GM18526 (cell line): ENCODE results near the gene MYL9.

Experiments
- POLR2A ChIP-seq: IDR thresholded peaks from 3 replicates; pipeline ENCODE4 v1.6.1; 2011; ENCODE audit not compliant: insufficient read length; ENCODE audit errors: extremely low read depth

The MYL9 gene

GRCh38 chr20:36541768-36542488 is 609 bp downstream of the MYL9 start:
- no peak for TF ChIP-seq POLR2A

GRCh38 chr20:36542516-36543183 is 1.3 kb downstream of the MYL9 start:
- no peak for TF ChIP-seq POLR2A

- no peak for TF ChIP-seq POLR2A
Observed at GRCh38 chr20:36543184-36544133, 2.1 kb downstream of the MYL9 start.

- TF ChIP-seq POLR2A: no peak
Observed at GRCh38 chr20:36544134-36545018, 3.1 kb downstream of the MYL9 start.

GRCh38 chr20:36546111-36546736 is 4.9 kb downstream of the MYL9 start:
- no peak for TF ChIP-seq POLR2A

GRCh38 chr20:36547186-36548005 is 6.1 kb downstream of the MYL9 start:
- TF ChIP-seq POLR2A: no peak

- TF ChIP-seq POLR2A: no peak
Observed at GRCh38 chr20:36548006-36548315, 6.6 kb downstream of the MYL9 start.

GRCh38 chr20:36548704-36549627 is 7.6 kb downstream of the MYL9 start:
- TF ChIP-seq POLR2A: no peak

GRCh38 chr20:36549628-36549941 is 8.3 kb downstream of the MYL9 start:
- TF ChIP-seq POLR2A: no peak

- no peak for TF ChIP-seq POLR2A
Observed at GRCh38 chr20:36549942-36550789, 8.8 kb downstream of the MYL9 start.

- no peak for TF ChIP-seq POLR2A
Observed at GRCh38 chr20:36550790-36551299, 9.5 kb downstream of the MYL9 start.

GRCh38 chr20:36555248-36555647 is 13.9 kb downstream of the MYL9 start:
- no peak for TF ChIP-seq POLR2A
